GM23338 (cell line): Measurements from ENCODE around the gene TOMM40. TPM values are rescaled to one million over a fixed set of nuclear protein-coding genes. Genes with fewer than 3 reads are reported as not detected.

ENCODE experiments used
- ATAC-seq: fragments of 200-7000 bp; cut with Tn5 transposase; 3 replicates; pipeline ENCODE4 v1.9.1; 2020
- DNase-seq: peaks from one replicate; pipeline ENCODE4 v3.0.0-alpha.2; 2015; ENCODE audit warnings: low spot score
- H2AFZ ChIP-seq: fragments of 200-600 bp; sonication (generic); 2 replicates; pipeline ENCODE4 v1.8.0; 2016; ENCODE audit warnings: antibody characterized with exemption, mild to moderate bottlenecking, moderate library complexity
- H3F3A ChIP-seq: fragments of 200-600 bp; sonication (generic); replicated peaks from 2 replicates; pipeline ENCODE4 v1.8.0; 2017; ENCODE audit warnings: antibody characterized with exemption, mixed run types, low read depth
- H3K27ac ChIP-seq: fragments of 200-600 bp; sonication (generic); 2 replicates; pipeline ENCODE4 v1.6.1; 2016; ENCODE audit warnings: low read depth
- H3K27me3 ChIP-seq: fragments of 200-600 bp; sonication (generic); 2 replicates; pipeline ENCODE4 v1.8.0; 2016; ENCODE audit warnings: mild to moderate bottlenecking, mixed run types, moderate library complexity; ENCODE audit not compliant: insufficient read depth
- H3K36me3 ChIP-seq: fragments of 200-600 bp; sonication (generic); 2 replicates; pipeline ENCODE4 v1.8.0; 2016; ENCODE audit warnings: mild to moderate bottlenecking; ENCODE audit not compliant: insufficient read depth
- H3K4me1 ChIP-seq: fragments of 200-600 bp; sonication (generic); 2 replicates; pipeline ENCODE4 v1.8.0; 2016; ENCODE audit warnings: mild to moderate bottlenecking, moderate library complexity; ENCODE audit not compliant: insufficient read depth
- H3K4me2 ChIP-seq: fragments of 200-600 bp; sonication (generic); 2 replicates; pipeline ENCODE4 v1.7.1; 2017; ENCODE audit warnings: mixed run types
- H3K4me3 ChIP-seq: fragments of 200-600 bp; sonication (generic); 2 replicates; pipeline ENCODE4 v1.6.1; 2016; ENCODE audit warnings: mixed run types
- H3K79me2 ChIP-seq: fragments of 200-600 bp; sonication (generic); replicated peaks from 2 replicates; pipeline ENCODE4 v1.8.0; 2017; ENCODE audit warnings: mild to moderate bottlenecking; ENCODE audit not compliant: insufficient read depth
- H3K9me2 ChIP-seq: fragments of 200-600 bp; sonication (generic); 2 replicates; pipeline ENCODE4 v1.8.0; 2017; ENCODE audit not compliant: insufficient read depth
- H4K20me1 ChIP-seq: fragments of 200-600 bp; sonication (generic); replicated peaks from 2 replicates; pipeline ENCODE4 v1.8.0; 2017; ENCODE audit warnings: mild to moderate bottlenecking; ENCODE audit not compliant: insufficient read depth
- H3K27ac Mint-ChIP-seq: 2 replicates; pipeline ENCODE4 v1.8.0; 2020; ENCODE audit warnings: inconsistent platforms, mild to moderate bottlenecking, moderate library complexity, mixed read lengths
- H3K27me3 Mint-ChIP-seq: 3 replicates; pipeline ENCODE4 v1.8.0; 2022; ENCODE audit warnings: low read depth, mild to moderate bottlenecking, moderate library complexity, mixed read lengths, inconsistent platforms; ENCODE audit not compliant: insufficient read depth, poor library complexity
- H3K36me3 Mint-ChIP-seq: 3 replicates; pipeline ENCODE4 v1.8.0; 2021; ENCODE audit warnings: low read depth, mild to moderate bottlenecking, inconsistent platforms, moderate library complexity, mixed read lengths
- H3K4me1 Mint-ChIP-seq: 3 replicates; pipeline ENCODE4 v1.8.0; 2020; ENCODE audit warnings: mild to moderate bottlenecking, inconsistent platforms, mixed read lengths
- H3K4me3 Mint-ChIP-seq: 3 replicates; pipeline ENCODE4 v1.8.0; 2021; ENCODE audit warnings: moderate library complexity, mild to moderate bottlenecking, inconsistent platforms, mixed read lengths
- H3K9me3 Mint-ChIP-seq: 3 replicates; pipeline ENCODE4 v1.8.0; 2020; ENCODE audit warnings: moderate library complexity, mild to moderate bottlenecking, inconsistent platforms, mixed read lengths
- CREB1 ChIP-seq: fragments of 250-450 bp; sonication (Bioruptor Pico); IDR thresholded peaks from 2 replicates; pipeline ENCODE4 v1.5.0; 2020; ENCODE audit warnings: low read depth, mild to moderate bottlenecking, moderate library complexity
- ETS1 ChIP-seq: IDR thresholded peaks from 2 replicates; pipeline ENCODE4 v1.6.1; 2016; ENCODE audit warnings: antibody characterized with exemption
- EZH2 ChIP-seq: fragments of 200-600 bp; sonication (generic); IDR thresholded peaks from one replicate; pipeline ENCODE4 v1.8.0; 2017; ENCODE audit warnings: antibody characterized with exemption, mild to moderate bottlenecking, low read depth; ENCODE audit not compliant: unreplicated experiment
- EZH2phosphoT487 ChIP-seq: fragments of 200-600 bp; sonication (generic); IDR thresholded peaks from one replicate; pipeline ENCODE4 v1.8.1; 2018; ENCODE audit warnings: antibody characterized with exemption; ENCODE audit not compliant: unreplicated experiment
- JUNB ChIP-seq: IDR thresholded peaks from one replicate; pipeline ENCODE4 v1.6.1; 2016; ENCODE audit warnings: antibody characterized with exemption; ENCODE audit not compliant: unreplicated experiment
- NANOG ChIP-seq: IDR thresholded peaks from 2 replicates; pipeline ENCODE4 v1.6.1; 2016; ENCODE audit warnings: antibody characterized with exemption, borderline replicate concordance
- POLR2AphosphoS5 ChIP-seq: IDR thresholded peaks from 2 replicates; pipeline ENCODE4 v1.6.1; 2016; ENCODE audit warnings: antibody characterized with exemption, low read depth
- STAT1 ChIP-seq: IDR thresholded peaks from one replicate; pipeline ENCODE4 v1.6.1; 2016; ENCODE audit warnings: antibody characterized with exemption; ENCODE audit not compliant: unreplicated experiment
- ZNF114 ChIP-seq: fragments of 250-450 bp; sonication (Bioruptor Pico); IDR thresholded peaks from 2 replicates; pipeline ENCODE4 v1.5.0; 2020; ENCODE audit warnings: mild to moderate bottlenecking, moderate library complexity
- ZNF331 ChIP-seq: fragments of 250-450 bp; sonication (Bioruptor Pico); IDR thresholded peaks from 2 replicates; pipeline ENCODE4 v1.5.0; 2020; ENCODE audit warnings: low read depth, mild to moderate bottlenecking, moderate library complexity
- ZNF462 ChIP-seq: fragments of 250-450 bp; sonication (Bioruptor Pico); IDR thresholded peaks from 2 replicates; pipeline ENCODE4 v1.5.0; 2020; ENCODE audit warnings: mild to moderate bottlenecking, moderate library complexity
- polyA plus RNA-seq: library from polyadenylated mRNA; unstranded; fragments of >200 nt; fragmentation: Nextera tagmentation; extraction: Ambion mirVana; gene quantifications from 2 replicates; pipeline ENCODE4 v1.2.1, GENCODE V29; 2016
- total RNA-seq: library from RNA; depleted of rRNA; stranded (reverse); fragments of >200 nt; shearing (Covaris generic); gene quantifications from 2 replicates; pipeline ENCODE4 v1.2.3, GENCODE V29; 2014
- TF ChIP-seq, protein P1 (sequence below): IDR thresholded peaks from one replicate; pipeline ENCODE4 v1.6.1; 2018; ENCODE audit warnings: antibody characterized with exemption; ENCODE audit not compliant: unreplicated experiment
- TF ChIP-seq, protein P2 (sequence below), 2 experiments: fragments of 200-600 bp in 1 of 2; sonication (generic) in 1 of 2; conservative IDR thresholded peaks; 2 replicates each; pipeline versions ENCODE4 v1.5.1 to v1.6.1; 2016 to 2017; ENCODE audit warnings: antibody characterized with exemption in 2 of 2, low read depth in 2 of 2, mild to moderate bottlenecking in 2 of 2, moderate library complexity in 1 of 2

The TOMM40 gene
- total and polyA plus RNA-seq, 2 experiments from 2014 or later, result 142 to 273 TPM

- Mint-ChIP-seq H3K36me3 (peaks cover 46% of the 10 kb centered on the region), H3K4me3 (no peak overlapping the region), H3K27me3 (peaks cover 3% of the 10 kb centered on the region), H3K27ac (no peak overlapping the region), H3K9me3 (no peaks in the 10 kb centered on the region; the same call in 2 of the 3 replicates), H3K4me1 (peaks cover 4% of the 10 kb centered on the region)
- Histone ChIP-seq H3F3A (peaks cover 7% of the 10 kb centered on the region; the same call in 1 of the 2 replicates), H3K4me1 (peaks cover 5% of the 10 kb centered on the region; the same call in 1 of the 2 replicates), H2AFZ (no peak overlapping the region), H3K9me2 (no peaks in the 10 kb centered on the region), H3K4me3 (no peak overlapping the region), H3K27ac (no peak overlapping the region), H3K27me3 (no peaks in the 10 kb centered on the region), H3K36me3 (peaks cover 12% of the 10 kb centered on the region), H3K4me2 (no peak overlapping the region), H3K79me2 (peaks cover 98% of the 10 kb centered on the region), H4K20me1 (peaks cover 78% of the 10 kb centered on the region)
- DNase-seq, result no peak
- no peak for ATAC-seq
- TF ChIP-seq NANOG (no peak), ETS1 (no peak), CREB1 (CRISPR knock-in tag) (no peak), POLR2AphosphoS5 (no peak), ZNF331 (CRISPR knock-in tag) (no peak), EZH2phosphoT487 (no peak), JUNB (no peak), ZNF462 (CRISPR knock-in tag) (no peak), EZH2 (no peak), STAT1 (no peak), ZNF114 (CRISPR knock-in tag) (no peak)
- TF ChIP-seq, protein P1, sequence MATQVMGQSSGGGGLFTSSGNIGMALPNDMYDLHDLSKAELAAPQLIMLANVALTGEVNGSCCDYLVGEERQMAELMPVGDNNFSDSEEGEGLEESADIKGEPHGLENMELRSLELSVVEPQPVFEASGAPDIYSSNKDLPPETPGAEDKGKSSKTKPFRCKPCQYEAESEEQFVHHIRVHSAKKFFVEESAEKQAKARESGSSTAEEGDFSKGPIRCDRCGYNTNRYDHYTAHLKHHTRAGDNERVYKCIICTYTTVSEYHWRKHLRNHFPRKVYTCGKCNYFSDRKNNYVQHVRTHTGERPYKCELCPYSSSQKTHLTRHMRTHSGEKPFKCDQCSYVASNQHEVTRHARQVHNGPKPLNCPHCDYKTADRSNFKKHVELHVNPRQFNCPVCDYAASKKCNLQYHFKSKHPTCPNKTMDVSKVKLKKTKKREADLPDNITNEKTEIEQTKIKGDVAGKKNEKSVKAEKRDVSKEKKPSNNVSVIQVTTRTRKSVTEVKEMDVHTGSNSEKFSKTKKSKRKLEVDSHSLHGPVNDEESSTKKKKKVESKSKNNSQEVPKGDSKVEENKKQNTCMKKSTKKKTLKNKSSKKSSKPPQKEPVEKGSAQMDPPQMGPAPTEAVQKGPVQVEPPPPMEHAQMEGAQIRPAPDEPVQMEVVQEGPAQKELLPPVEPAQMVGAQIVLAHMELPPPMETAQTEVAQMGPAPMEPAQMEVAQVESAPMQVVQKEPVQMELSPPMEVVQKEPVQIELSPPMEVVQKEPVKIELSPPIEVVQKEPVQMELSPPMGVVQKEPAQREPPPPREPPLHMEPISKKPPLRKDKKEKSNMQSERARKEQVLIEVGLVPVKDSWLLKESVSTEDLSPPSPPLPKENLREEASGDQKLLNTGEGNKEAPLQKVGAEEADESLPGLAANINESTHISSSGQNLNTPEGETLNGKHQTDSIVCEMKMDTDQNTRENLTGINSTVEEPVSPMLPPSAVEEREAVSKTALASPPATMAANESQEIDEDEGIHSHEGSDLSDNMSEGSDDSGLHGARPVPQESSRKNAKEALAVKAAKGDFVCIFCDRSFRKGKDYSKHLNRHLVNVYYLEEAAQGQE, result no peak
- TF ChIP-seq, protein P2, sequence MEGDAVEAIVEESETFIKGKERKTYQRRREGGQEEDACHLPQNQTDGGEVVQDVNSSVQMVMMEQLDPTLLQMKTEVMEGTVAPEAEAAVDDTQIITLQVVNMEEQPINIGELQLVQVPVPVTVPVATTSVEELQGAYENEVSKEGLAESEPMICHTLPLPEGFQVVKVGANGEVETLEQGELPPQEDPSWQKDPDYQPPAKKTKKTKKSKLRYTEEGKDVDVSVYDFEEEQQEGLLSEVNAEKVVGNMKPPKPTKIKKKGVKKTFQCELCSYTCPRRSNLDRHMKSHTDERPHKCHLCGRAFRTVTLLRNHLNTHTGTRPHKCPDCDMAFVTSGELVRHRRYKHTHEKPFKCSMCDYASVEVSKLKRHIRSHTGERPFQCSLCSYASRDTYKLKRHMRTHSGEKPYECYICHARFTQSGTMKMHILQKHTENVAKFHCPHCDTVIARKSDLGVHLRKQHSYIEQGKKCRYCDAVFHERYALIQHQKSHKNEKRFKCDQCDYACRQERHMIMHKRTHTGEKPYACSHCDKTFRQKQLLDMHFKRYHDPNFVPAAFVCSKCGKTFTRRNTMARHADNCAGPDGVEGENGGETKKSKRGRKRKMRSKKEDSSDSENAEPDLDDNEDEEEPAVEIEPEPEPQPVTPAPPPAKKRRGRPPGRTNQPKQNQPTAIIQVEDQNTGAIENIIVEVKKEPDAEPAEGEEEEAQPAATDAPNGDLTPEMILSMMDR (conservative IDR thresholded peaks at IDR 0.05; ENCODE audit: low read depth in 2 of 2), result no peak
Measured at GRCh38 chr19:44857837-44858236, 33.2 kb upstream of the TOMM40 start.
